ENCODE results near the gene GPR78. TPM values are rescaled to one million over a fixed set of nuclear protein-coding genes. Genes with fewer than 3 reads are reported as not detected.

Gene GPR78
- total RNA-seq, 1 experiment from 2014 or later, result 3.4 TPM

- Histone ChIP-seq H3K4ac (ENCODE audit: low read depth, low read length) (peak overlapping the region; percentile 81; the same call in 1 of the 2 replicates), H3K4me2 (ENCODE audit: insufficient read depth, insufficient read length, low read length) (peak overlapping the region; percentile 57), H4K8ac (replicated peaks; ENCODE audit: insufficient read length, low read depth, low read length) (peak overlapping the region; percentile 11), H3K4me1 (ENCODE audit: insufficient read depth, low read length) (peaks cover 4% of the 10 kb centered on the region; the same call in 1 of the 2 replicates), H3K14ac (ENCODE audit: insufficient read depth, low read length) (peak overlapping the region; percentile 98), H3K27ac (ENCODE audit: insufficient read length, low read depth, low read length) (peak overlapping the region; percentile 86), H4K5ac (ENCODE audit: insufficient read length, low read depth, low read length) (peak overlapping the region; percentile 95), H3K79me2 (ENCODE audit: insufficient read depth, low read length) (no peaks in the 10 kb centered on the region), H3K9ac (ENCODE audit: extremely low read depth, insufficient read length, low read length) (no peak overlapping the region), H4K91ac (ENCODE audit: insufficient read length, low read depth, low read length) (peak overlapping the region; percentile 46), H3T11ph (ENCODE audit: low read length) (peak overlapping the region; percentile 62), H3K18ac (ENCODE audit: insufficient read length, low read depth, low read length) (peak overlapping the region; percentile 99), H3K27me3 (ENCODE audit: insufficient read depth, low read length) (no peaks in the 10 kb centered on the region), H2BK15ac (ENCODE audit: low read depth, low read length) (no peak overlapping the region; the same call in 1 of the 2 replicates), H2AK5ac (ENCODE audit: insufficient read length, low read length) (peak overlapping the region; percentile 73), H2BK12ac (ENCODE audit: insufficient read length, low read depth, low read length) (peak overlapping the region; percentile 27), H4K20me1 (ENCODE audit: control insufficient read depth, insufficient read depth, insufficient read length) (no peaks in the 10 kb centered on the region), H3K23ac (ENCODE audit: insufficient read length, low read depth, low read length) (no peak overlapping the region), H2AFZ (ENCODE audit: low read length) (no peak overlapping the region), H2BK20ac (ENCODE audit: low read depth, low read length, poor library complexity, severe bottlenecking) (no peak overlapping the region), H3K9me3 (ENCODE audit: control insufficient read depth, low read depth, low read length) (no peaks in the 10 kb centered on the region), H3K56ac (ENCODE audit: insufficient read length, low read depth, low read length) (no peak overlapping the region), H2BK5ac (ENCODE audit: insufficient read length, low read length) (peak overlapping the region; percentile 97), H3K23me2 (ENCODE audit: insufficient read length, low read depth, low read length, poor library complexity, severe bottlenecking) (no peaks in the 10 kb centered on the region), H2BK120ac (ENCODE audit: low read depth, low read length, poor library complexity, severe bottlenecking) (peak overlapping the region; percentile 52), H3K79me1 (ENCODE audit: insufficient read depth, low read depth, low read length, poor library complexity, severe bottlenecking) (no peaks in the 10 kb centered on the region)
- Mint-ChIP-seq H3K27ac (peak overlapping the region; percentile 66 to 98 (median 97)), H3K36me3 (ENCODE audit: insufficient read depth in 1 of 3, low read depth in 3 of 3) (peaks cover 7 to 39% (median 7%) of the 10 kb centered on the region in 3 experiments; a peak in 6 of 7 replicates), H3K9me3 (peaks cover 20 to 33% of the 10 kb centered on the region in 2 experiments), H3K27me3 (ENCODE audit: low read depth) (no peaks in the 10 kb centered on the region), H3K4me3 (peak overlapping the region; percentile 19 to 42; a peak in 3 of 5 replicates), H3K4me1 (peaks cover 33 to 36% of the 10 kb centered on the region in 2 experiments)
- TF ChIP-seq, protein P1, sequence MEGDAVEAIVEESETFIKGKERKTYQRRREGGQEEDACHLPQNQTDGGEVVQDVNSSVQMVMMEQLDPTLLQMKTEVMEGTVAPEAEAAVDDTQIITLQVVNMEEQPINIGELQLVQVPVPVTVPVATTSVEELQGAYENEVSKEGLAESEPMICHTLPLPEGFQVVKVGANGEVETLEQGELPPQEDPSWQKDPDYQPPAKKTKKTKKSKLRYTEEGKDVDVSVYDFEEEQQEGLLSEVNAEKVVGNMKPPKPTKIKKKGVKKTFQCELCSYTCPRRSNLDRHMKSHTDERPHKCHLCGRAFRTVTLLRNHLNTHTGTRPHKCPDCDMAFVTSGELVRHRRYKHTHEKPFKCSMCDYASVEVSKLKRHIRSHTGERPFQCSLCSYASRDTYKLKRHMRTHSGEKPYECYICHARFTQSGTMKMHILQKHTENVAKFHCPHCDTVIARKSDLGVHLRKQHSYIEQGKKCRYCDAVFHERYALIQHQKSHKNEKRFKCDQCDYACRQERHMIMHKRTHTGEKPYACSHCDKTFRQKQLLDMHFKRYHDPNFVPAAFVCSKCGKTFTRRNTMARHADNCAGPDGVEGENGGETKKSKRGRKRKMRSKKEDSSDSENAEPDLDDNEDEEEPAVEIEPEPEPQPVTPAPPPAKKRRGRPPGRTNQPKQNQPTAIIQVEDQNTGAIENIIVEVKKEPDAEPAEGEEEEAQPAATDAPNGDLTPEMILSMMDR (conservative IDR thresholded peaks at IDR 0.05), result no peak
- no CpG with 5 or more reads among the region's 4 CpGs for WGBS (ENCODE audit: extremely low coverage, insufficient read length, low lambda C conversion rate)
- peak; percentile 83 for DNase-seq
Observed at GRCh38 chr4:8534129-8534528, 46.1 kb upstream of the GPR78 start.
